ENCODE measurements around the gene NEK10. TPM values are rescaled to one million over a fixed set of nuclear protein-coding genes. Genes with fewer than 3 reads are reported as not detected.

The NEK10 gene
- total RNA-seq, 2 experiments from 2014 or later: 0.28 to 1.3 TPM

DNA sequence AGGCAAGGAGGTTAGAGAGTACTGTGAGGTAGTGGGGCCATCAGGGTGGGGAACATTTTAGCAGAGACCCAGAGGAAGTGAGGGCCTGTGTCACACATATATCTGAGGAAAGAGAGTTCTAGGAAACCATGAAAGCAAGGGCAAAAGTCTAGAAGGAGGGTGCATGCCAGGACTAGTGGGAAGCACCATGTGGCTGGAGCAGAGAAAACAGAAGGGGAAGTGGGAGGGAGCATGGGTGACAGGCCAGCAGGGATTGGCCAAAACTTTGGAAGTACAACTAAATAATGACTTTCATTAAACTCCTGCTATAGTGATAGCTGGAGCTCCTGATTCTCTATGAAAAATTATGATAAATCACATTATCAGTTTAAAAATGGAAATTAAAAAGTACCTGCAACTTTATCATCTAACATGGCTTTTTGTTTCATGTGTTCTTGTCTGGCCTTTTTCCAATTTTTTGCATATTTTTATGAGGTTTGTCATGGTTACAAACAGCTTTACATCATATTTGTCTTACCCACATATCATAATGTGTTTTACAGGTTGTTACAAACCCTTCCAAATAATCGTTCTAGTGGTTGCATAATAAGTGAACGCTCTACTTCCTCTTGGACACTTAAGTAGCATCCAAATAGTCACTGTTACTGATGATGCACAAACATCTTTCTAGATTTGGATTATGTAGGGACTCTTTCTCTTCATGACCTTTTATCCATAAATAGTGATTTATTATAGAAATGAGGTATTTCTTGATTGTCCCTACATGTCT, 168.3 kb downstream of the NEK10 start:
- no TSS peak for BruUV-seq (replicated peaks)
- no peaks in the 10 kb centered on the region for H3K9me2 ChIP-seq (ENCODE audit: insufficient read depth, low read length)
- TF ChIP-seq, protein P1, sequence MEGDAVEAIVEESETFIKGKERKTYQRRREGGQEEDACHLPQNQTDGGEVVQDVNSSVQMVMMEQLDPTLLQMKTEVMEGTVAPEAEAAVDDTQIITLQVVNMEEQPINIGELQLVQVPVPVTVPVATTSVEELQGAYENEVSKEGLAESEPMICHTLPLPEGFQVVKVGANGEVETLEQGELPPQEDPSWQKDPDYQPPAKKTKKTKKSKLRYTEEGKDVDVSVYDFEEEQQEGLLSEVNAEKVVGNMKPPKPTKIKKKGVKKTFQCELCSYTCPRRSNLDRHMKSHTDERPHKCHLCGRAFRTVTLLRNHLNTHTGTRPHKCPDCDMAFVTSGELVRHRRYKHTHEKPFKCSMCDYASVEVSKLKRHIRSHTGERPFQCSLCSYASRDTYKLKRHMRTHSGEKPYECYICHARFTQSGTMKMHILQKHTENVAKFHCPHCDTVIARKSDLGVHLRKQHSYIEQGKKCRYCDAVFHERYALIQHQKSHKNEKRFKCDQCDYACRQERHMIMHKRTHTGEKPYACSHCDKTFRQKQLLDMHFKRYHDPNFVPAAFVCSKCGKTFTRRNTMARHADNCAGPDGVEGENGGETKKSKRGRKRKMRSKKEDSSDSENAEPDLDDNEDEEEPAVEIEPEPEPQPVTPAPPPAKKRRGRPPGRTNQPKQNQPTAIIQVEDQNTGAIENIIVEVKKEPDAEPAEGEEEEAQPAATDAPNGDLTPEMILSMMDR (conservative IDR thresholded peaks at IDR 0.05; ENCODE audit: low read length): no peak
- no peak for TF ChIP-seq EZH2phosphoT487 (IDR thresholded peaks at IDR 0.05; ENCODE audit: borderline replicate concordance, low read depth, low read length)
- CTCF ChIA-PET (ENCODE audit: unreplicated experiment): no interaction called here
- no peak overlapping the region for H3K27ac ChIP-seq (ENCODE audit: low read depth, low read length, poor library complexity, severe bottlenecking)
- H2AFZ ChIP-seq (ENCODE audit: low read length): no peak overlapping the region
- no peaks in the 10 kb centered on the region for H3K9me3 ChIP-seq (ENCODE audit: low read length)
- H4K20me1 ChIP-seq (ENCODE audit: insufficient read depth, low read length): no peaks in the 10 kb centered on the region
- H3K4me2 ChIP-seq (ENCODE audit: low read length): no peak overlapping the region
- H3K4me1 ChIP-seq (ENCODE audit: insufficient read depth, low read length, poor library complexity, severe bottlenecking): no peaks in the 10 kb centered on the region
- intact Hi-C loops (cut with micrococcal nuclease; ENCODE audit: unreplicated experiment): no loop called here
- POLR2A ChIA-PET: no interaction called here
- no peaks in the 10 kb centered on the region for H3K36me3 ChIP-seq (ENCODE audit: insufficient read depth, low read length)
- H3K4me3 ChIP-seq (ENCODE audit: low read depth, low read length, poor library complexity, severe bottlenecking): no peak overlapping the region
- no peaks in the 10 kb centered on the region for H3K79me2 ChIP-seq (ENCODE audit: insufficient read depth, low read depth, low read length)
- DNase-seq (ENCODE audit: low spot score): no peak

DNA sequence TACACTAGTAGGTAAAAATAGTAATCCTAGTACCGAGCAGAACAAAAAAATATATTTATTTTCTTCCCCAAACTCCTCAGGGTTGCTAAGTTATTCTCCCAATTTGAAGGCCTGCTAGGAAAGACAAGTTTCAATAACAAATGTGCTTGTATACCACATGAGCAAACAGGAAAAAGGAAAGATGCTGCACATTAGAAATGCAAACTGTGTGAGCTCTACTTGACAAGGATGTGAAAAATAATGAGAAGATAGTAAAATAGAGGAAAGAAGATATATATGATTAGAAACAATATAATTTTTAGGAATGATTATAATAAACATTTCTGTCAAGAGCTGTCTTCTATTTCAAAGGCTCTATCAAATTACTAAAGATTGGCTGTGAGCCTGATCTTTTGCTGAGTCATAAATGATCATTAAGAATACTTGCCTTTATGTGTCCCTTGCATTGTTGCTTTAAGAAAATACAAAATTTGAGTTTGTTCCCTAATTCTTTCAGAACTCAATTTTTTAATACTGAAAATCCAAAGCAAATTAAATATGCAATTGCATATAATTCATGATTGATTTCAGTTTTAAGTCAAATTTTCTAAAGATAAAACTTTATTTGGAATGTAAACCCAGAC, 174.2 kb downstream of the NEK10 start:
- Histone ChIP-seq H3K9me2 (ENCODE audit: insufficient read depth, low read length) (no peaks in the 10 kb centered on the region), H3K79me2 (ENCODE audit: insufficient read depth, low read depth, low read length) (no peaks in the 10 kb centered on the region), H2AFZ (ENCODE audit: low read length) (no peak overlapping the region), H4K20me1 (ENCODE audit: insufficient read depth, low read length) (no peaks in the 10 kb centered on the region), H3K4me1 (ENCODE audit: insufficient read depth, low read length, poor library complexity, severe bottlenecking) (no peaks in the 10 kb centered on the region), H3K27ac (ENCODE audit: low read depth, low read length, poor library complexity, severe bottlenecking) (no peak overlapping the region), H3K9me3 (ENCODE audit: low read length) (no peaks in the 10 kb centered on the region), H3K4me2 (ENCODE audit: low read length) (no peak overlapping the region), H3K4me3 (ENCODE audit: low read depth, low read length, poor library complexity, severe bottlenecking) (no peak overlapping the region), H3K36me3 (ENCODE audit: insufficient read depth, low read length) (no peaks in the 10 kb centered on the region)
- CTCF ChIA-PET (ENCODE audit: unreplicated experiment): no interaction called here
- POLR2A ChIA-PET: interaction anchor here (0.8 kb wide), 1 partner anchor 1130 kb away, joined by 3 read pairs; no protein-coding TSS in a partner anchor
- BruUV-seq (replicated peaks): no TSS peak
- no peak for DNase-seq (ENCODE audit: low spot score)
- intact Hi-C loops (cut with micrococcal nuclease; ENCODE audit: unreplicated experiment): no loop called here
- TF ChIP-seq EZH2phosphoT487 (IDR thresholded peaks at IDR 0.05; ENCODE audit: borderline replicate concordance, low read depth, low read length): no peak
- TF ChIP-seq, protein P1 (conservative IDR thresholded peaks at IDR 0.05; ENCODE audit: low read length): no peak

DNA sequence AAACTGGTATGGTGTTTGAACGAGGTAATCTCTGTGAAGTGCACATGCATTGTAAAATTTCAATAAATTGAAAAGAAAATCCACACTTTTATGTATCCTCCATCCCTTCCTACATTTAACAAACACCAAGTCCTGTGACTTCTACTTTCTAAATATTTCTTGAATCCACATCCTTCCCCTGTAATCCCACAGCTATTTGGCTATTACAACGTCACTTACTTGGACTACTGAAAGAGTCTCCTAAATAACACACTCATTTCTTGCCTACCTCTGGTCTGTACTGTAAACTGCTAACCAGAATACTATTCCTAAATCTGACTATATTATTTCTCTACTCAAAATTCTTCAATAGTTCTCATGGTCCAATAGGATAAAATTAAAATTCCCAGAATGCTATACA, 176.1 kb downstream of the NEK10 start:
- POLR2A ChIA-PET: interaction anchor here (1.3 kb wide), 1 partner anchor 16 kb away, joined by 5 read pairs; no protein-coding TSS in a partner anchor
- Histone ChIP-seq H2AFZ (ENCODE audit: low read length) (no peak overlapping the region), H4K20me1 (ENCODE audit: insufficient read depth, low read length) (no peaks in the 10 kb centered on the region), H3K36me3 (ENCODE audit: insufficient read depth, low read length) (no peaks in the 10 kb centered on the region), H3K4me3 (ENCODE audit: low read depth, low read length, poor library complexity, severe bottlenecking) (no peak overlapping the region), H3K9me3 (ENCODE audit: low read length) (no peaks in the 10 kb centered on the region), H3K4me1 (ENCODE audit: insufficient read depth, low read length, poor library complexity, severe bottlenecking) (no peaks in the 10 kb centered on the region), H3K9me2 (ENCODE audit: insufficient read depth, low read length) (no peaks in the 10 kb centered on the region), H3K79me2 (ENCODE audit: insufficient read depth, low read depth, low read length) (no peaks in the 10 kb centered on the region), H3K27ac (ENCODE audit: low read depth, low read length, poor library complexity, severe bottlenecking) (no peak overlapping the region), H3K4me2 (ENCODE audit: low read length) (no peak overlapping the region)
- no peak for DNase-seq (ENCODE audit: low spot score)
- no TSS peak for BruUV-seq (replicated peaks)
- TF ChIP-seq EZH2phosphoT487 (IDR thresholded peaks at IDR 0.05; ENCODE audit: borderline replicate concordance, low read depth, low read length): no peak
- TF ChIP-seq, protein P1 (conservative IDR thresholded peaks at IDR 0.05; ENCODE audit: low read length): no peak
- CTCF ChIA-PET (ENCODE audit: unreplicated experiment): no interaction called here
- intact Hi-C loops (cut with micrococcal nuclease; ENCODE audit: unreplicated experiment): no loop called here

All from OCI-LY7 (cell line).